ENCODE measurements around the gene TEX48. TPM values are rescaled to one million over a fixed set of nuclear protein-coding genes. Genes with fewer than 3 reads are reported as not detected.

TEX48 gene
- polyA plus RNA-seq, 1 donor from 2014 or later, result not detected

GRCh38 chr9:114666851-114667250 is 15.1 kb downstream of the TEX48 start:
- Histone ChIP-seq H3K9me2 (ENCODE audit: insufficient read depth, low read length) (no peaks in the 10 kb centered on the region), H3F3A (ENCODE audit: insufficient read depth, low read length, poor library complexity, severe bottlenecking) (no peaks in the 10 kb centered on the region), H3K9me3 (ENCODE audit: low read length) (no peaks in the 10 kb centered on the region), H3K27ac (ENCODE audit: low read length) (no peak overlapping the region), H3K27me3 (ENCODE audit: insufficient read depth, low read depth, low read length) (no peaks in the 10 kb centered on the region), H4K20me1 (ENCODE audit: insufficient read depth) (no peaks in the 10 kb centered on the region), H3K4me3 (ENCODE audit: low read length) (no peak overlapping the region), H3K36me3 (ENCODE audit: insufficient read depth, low read length) (no peaks in the 10 kb centered on the region), H3K79me2 (replicated peaks; ENCODE audit: insufficient read depth, low read length) (no peaks in the 10 kb centered on the region), H3K9ac (ENCODE audit: low read length) (no peak overlapping the region), H2AFZ (ENCODE audit: low read depth, low read length) (no peak overlapping the region), H3K4me2 (ENCODE audit: low read length) (no peak overlapping the region)
- TF ChIP-seq RAD21 (conservative IDR thresholded peaks at IDR 0.05) (no peak), EP300 (conservative IDR thresholded peaks at IDR 0.05; ENCODE audit: poor library complexity, severe bottlenecking) (no peak), POLR2AphosphoS5 (IDR thresholded peaks at IDR 0.05) (no peak), REST (IDR thresholded peaks at IDR 0.05; ENCODE audit: borderline replicate concordance) (no peak), MXI1 (conservative IDR thresholded peaks at IDR 0.05; ENCODE audit: poor library complexity, severe bottlenecking) (no peak), SMC3 (conservative IDR thresholded peaks at IDR 0.05; ENCODE audit: poor library complexity) (no peak), TAF1 (IDR thresholded peaks at IDR 0.05; ENCODE audit: low read depth) (no peak), EZH2 (IDR thresholded peaks at IDR 0.05; ENCODE audit: borderline replicate concordance, insufficient read depth, low read length, poor library complexity, severe bottlenecking) (no peak), CTCF (IDR thresholded peaks at IDR 0.05; ENCODE audit: poor library complexity, severe bottlenecking) (no peak)

GRCh38 chr9:114666401-114666800 is 15.6 kb downstream of the TEX48 start:
- H3F3A ChIP-seq (ENCODE audit: insufficient read depth, low read length, poor library complexity, severe bottlenecking), result no peaks in the 10 kb centered on the region
- no peaks in the 10 kb centered on the region for H3K9me3 ChIP-seq (ENCODE audit: low read length)
- no peaks in the 10 kb centered on the region for H4K20me1 ChIP-seq (ENCODE audit: insufficient read depth)
- H2AFZ ChIP-seq (ENCODE audit: low read depth, low read length), result no peak overlapping the region
- no peak for TF ChIP-seq MXI1 (conservative IDR thresholded peaks at IDR 0.05; ENCODE audit: poor library complexity, severe bottlenecking)
- TF ChIP-seq POLR2AphosphoS5 (IDR thresholded peaks at IDR 0.05), result no peak
- no peak for TF ChIP-seq EP300 (conservative IDR thresholded peaks at IDR 0.05; ENCODE audit: poor library complexity, severe bottlenecking)
- no peak overlapping the region for H3K9ac ChIP-seq (ENCODE audit: low read length)
- H3K9me2 ChIP-seq (ENCODE audit: insufficient read depth, low read length), result no peaks in the 10 kb centered on the region
- H3K27me3 ChIP-seq (ENCODE audit: insufficient read depth, low read depth, low read length), result no peaks in the 10 kb centered on the region
- no peak overlapping the region for H3K27ac ChIP-seq (ENCODE audit: low read length)
- no peaks in the 10 kb centered on the region for H3K79me2 ChIP-seq (replicated peaks; ENCODE audit: insufficient read depth, low read length)
- no peaks in the 10 kb centered on the region for H3K36me3 ChIP-seq (ENCODE audit: insufficient read depth, low read length)
- H3K4me3 ChIP-seq (ENCODE audit: low read length), result no peak overlapping the region
- H3K4me2 ChIP-seq (ENCODE audit: low read length), result no peak overlapping the region

GRCh38 chr9:114664181-114664580 is 17.8 kb downstream of the TEX48 start:
- Histone ChIP-seq H3K4me2 (ENCODE audit: low read length) (no peak overlapping the region), H3K4me3 (ENCODE audit: low read length) (no peak overlapping the region), H3F3A (ENCODE audit: insufficient read depth, low read length, poor library complexity, severe bottlenecking) (no peaks in the 10 kb centered on the region), H3K27ac (ENCODE audit: low read length) (no peak overlapping the region), H3K79me2 (replicated peaks; ENCODE audit: insufficient read depth, low read length) (no peaks in the 10 kb centered on the region), H2AFZ (ENCODE audit: low read depth, low read length) (no peak overlapping the region), H3K9me3 (ENCODE audit: low read length) (no peaks in the 10 kb centered on the region), H4K20me1 (ENCODE audit: insufficient read depth) (no peaks in the 10 kb centered on the region), H3K36me3 (ENCODE audit: insufficient read depth, low read length) (no peaks in the 10 kb centered on the region), H3K9ac (ENCODE audit: low read length) (no peak overlapping the region), H3K27me3 (ENCODE audit: insufficient read depth, low read depth, low read length) (no peaks in the 10 kb centered on the region), H3K9me2 (ENCODE audit: insufficient read depth, low read length) (no peaks in the 10 kb centered on the region)
- no peak for TF ChIP-seq POLR2AphosphoS5 (IDR thresholded peaks at IDR 0.05)
- no peak for TF ChIP-seq EZH2 (IDR thresholded peaks at IDR 0.05; ENCODE audit: borderline replicate concordance, insufficient read depth, low read length, poor library complexity, severe bottlenecking)
- no peak for TF ChIP-seq EP300 (conservative IDR thresholded peaks at IDR 0.05; ENCODE audit: poor library complexity, severe bottlenecking)
- no peak for TF ChIP-seq MXI1 (conservative IDR thresholded peaks at IDR 0.05; ENCODE audit: poor library complexity, severe bottlenecking)
- TF ChIP-seq REST (IDR thresholded peaks at IDR 0.05; ENCODE audit: borderline replicate concordance), result no peak
- TF ChIP-seq RAD21 (conservative IDR thresholded peaks at IDR 0.05), result no peak
- no peak for TF ChIP-seq CTCF (IDR thresholded peaks at IDR 0.05; ENCODE audit: poor library complexity, severe bottlenecking)
- no peak for TF ChIP-seq TAF1 (IDR thresholded peaks at IDR 0.05; ENCODE audit: low read depth)
- no peak for TF ChIP-seq SMC3 (conservative IDR thresholded peaks at IDR 0.05; ENCODE audit: poor library complexity)
